Stimulated activated CD4-positive, alpha-beta T cell treated with anti-CD3 and anti-CD28 coated beads, Interleukin-12 subunit alpha, Interleukin-12 subunit beta, amount 100 ng/mL, for 4 hours (primary cell): Measurements from ENCODE around the gene GGN.
"Not testable (repeated sequence)": the region's sequence is repeated elsewhere in the genome, so short reads cannot be mapped to it uniquely, and the experiment has no call there.

Source experiments
- DNase-seq: peaks from one replicate; pipeline ENCODE4 v3.0.0-alpha.2; 2020

GGN gene

DNA sequence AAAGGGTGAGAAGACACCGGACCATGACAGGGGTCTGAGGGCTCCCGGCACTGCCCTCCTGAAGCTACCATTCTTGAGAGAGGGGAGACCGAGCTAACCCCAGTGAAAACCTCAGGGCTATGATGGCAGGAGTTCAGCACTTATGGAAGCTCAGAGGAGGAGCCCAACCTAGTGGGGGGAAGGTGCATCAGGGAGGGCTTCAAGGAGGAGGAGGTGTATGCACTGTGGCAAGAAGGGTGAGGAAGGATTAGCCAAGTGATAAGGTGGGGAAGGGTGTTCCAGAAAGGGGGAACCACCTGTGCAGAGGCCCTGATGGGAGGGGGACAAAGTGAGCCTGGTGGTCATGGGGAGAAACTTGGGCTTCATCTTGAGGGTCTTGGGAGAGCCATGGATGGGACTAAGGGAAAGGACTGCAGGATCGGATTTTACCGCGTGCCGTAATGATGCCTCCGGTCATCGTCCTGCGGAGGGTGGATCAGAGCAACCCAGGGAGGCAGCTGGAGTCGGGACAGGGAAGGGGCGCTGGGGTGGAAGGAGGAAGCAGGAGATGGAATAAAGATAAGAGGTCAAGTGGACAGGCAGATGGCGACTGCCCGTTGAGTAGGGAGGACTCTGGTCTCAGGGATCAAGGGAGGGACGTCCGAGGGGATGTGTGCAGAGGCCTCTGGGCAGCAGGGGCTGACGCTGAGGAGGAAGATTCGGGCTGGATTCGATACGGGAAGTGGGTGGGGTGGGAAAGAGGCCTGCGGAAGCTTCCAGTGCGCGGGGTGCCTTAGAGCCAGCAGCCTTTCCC lies 26.8 kb downstream of the GGN start:
- DNase-seq: no peak

- DNase-seq: no peak
Measured at GRCh38 chr19:38360351-38360750, 27.5 kb downstream of the GGN start.

DNA sequence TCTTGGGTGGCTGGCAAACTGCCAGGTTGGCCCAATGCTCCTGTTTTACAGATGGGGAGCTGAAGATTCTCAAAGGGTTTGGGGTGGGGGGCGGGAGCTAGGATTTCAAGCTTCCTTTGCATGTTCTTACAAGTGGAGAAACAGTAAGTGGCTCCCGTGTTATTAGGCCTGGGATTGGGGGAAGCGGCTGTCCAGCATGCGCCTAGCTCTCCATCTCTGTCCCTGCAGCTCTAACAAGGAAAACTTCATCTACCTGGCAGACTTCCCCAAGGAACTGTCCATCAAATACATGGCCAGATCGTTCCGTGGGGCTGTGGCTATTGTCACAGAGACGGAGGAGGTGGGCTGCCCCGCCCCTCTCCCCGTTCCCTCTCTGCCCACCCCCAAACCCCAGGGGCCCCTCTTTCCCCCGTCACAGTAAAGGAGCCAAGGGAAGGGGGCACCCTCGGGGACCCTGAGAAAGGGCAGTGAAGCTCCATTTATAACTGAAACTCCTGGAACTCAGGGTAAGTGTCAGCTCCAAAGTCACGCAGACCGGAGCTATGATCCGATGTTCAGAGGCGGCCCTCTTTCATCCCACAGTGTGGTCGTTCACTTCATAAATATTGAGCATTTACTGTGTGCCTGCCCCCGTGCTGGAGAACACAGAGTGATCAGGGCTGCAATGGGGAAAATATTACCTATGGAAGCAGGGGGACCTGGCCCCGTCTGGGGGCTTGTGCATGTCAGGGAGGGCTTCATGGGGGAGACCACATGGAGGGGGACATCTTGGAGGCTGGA lies 28.4 kb downstream of the GGN start:
- DNase-seq: no peak

DNA sequence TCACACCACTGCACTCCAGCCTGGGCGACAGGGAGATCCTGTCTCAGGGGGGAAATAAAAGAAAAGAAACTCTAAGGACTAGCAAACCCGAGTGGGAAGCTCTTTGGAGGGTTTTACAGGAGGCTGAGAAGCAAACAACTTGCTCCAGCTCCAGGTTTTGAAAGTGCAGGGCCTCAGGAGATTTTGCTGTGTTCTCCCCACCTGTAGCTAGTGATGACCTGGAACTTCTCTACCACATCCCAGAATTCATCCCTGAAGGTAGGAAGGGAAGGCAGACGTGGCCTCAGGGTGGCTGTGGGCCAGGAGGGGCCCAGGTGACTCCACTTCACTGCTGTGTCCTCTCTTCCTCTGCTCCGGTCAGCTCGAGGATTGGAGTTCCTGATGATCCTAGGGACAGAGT lies 29.8 kb downstream of the GGN start:
- DNase-seq: no peak

GRCh38 chr19:38355728-38356725 lies 31.8 kb downstream of the GGN start:
- no peak for DNase-seq

DNA sequence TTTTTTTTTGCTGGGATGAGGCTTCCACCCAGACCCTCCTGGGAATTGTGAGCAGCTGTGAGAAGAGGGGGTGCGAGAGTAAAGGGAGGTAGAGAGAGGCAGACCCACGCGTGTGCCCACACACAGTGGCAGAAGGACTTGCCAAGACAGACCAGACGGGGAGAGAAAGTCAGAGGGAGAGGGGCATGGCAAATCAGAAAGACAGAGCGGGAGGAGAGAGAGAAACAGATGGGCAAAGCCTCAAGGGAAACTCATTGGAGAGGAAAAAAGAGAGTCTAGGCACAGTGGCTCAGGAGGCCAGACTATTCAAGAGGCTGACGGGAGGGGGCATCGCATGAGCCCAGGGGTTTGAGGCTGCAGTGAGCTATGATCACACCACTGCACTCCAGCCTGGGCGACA lies 35.2 kb downstream of the GGN start:
- no peak for DNase-seq

- no peak for DNase-seq
Measured at GRCh38 chr19:38351865-38352395, 35.9 kb downstream of the GGN start.

DNA sequence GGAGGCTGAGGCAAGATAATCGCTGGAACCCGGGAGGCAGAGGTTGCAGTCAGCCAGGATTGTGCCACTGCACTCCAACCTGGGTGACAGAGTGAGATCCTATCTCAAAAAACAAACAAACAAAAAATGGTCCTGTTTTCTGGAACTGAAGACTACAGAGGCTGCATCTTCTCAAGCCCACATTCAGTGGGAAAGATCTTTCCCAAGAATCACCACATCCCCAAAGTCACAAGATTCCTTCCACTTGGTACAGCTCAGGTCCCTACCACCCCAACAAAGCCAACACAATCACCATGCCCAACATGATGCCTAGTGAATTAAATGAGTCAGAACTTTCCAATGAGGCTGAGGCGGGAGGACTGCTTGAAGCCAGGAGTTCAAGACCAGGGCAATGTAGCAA lies 37.0 kb downstream of the GGN start:
- DNase-seq: no peak

DNA sequence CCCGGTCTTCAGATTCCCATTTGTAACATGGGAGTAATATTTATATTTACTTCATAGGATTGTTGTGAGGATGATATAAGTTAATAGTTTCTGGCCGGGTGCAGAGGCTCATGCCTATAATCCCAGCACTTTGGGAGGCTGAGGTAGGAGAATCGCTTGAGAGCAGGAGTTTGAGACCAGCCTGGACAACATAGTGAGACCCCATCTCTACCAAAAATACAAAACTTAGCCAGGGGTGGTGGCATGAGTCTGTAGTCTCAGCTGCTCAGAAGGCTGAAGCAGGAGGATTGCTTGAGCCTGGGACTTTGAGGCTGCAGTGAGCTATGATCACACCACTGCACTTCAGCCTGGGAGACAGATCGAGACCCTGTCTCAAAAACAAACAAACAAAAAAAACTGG lies 41.0 kb downstream of the GGN start:
- DNase-seq: no peak

GRCh38 chr19:38340927-38341326 lies 46.9 kb downstream of the GGN start:
- no peak for DNase-seq

DNA sequence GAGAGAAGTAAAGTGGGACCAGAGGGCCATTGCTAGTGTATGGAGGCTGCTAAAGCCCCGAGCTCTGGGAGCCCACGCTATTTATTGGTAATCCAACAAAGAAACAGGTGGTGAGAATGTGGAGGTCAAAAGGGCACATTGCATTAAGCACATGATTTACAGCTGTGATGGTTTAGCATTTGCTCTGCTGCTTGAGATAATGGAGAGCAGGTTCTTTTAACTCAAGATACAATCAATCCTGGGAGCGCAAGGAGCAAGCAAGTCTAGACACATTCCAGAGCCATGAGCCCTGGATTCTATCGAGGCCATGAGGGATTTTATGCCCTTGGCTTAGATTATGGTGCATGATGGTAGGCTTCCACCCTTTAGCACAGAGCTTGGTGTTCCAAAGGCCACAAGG lies 48.8 kb downstream of the GGN start:
- DNase-seq: not testable (repeated sequence)

DNA sequence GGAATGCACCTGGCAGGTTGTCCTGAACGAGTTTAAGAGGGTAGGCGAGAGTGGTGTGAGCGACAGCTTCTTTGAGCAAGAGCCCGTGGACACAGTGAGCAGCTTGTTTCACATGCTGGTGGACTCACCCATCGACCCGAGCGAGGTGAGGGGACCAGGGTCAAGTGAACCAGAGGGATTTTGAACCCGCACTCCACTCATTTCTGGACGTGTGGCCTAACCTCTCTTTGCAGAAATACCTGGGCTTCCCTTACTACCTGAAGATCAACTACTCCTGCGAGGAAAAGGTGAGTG lies 50.5 kb downstream of the GGN start:
- no peak for DNase-seq

- peak; percentile 94 for DNase-seq
Measured at GRCh38 chr19:38336638-38337359, 51.0 kb downstream of the GGN start.

DNA sequence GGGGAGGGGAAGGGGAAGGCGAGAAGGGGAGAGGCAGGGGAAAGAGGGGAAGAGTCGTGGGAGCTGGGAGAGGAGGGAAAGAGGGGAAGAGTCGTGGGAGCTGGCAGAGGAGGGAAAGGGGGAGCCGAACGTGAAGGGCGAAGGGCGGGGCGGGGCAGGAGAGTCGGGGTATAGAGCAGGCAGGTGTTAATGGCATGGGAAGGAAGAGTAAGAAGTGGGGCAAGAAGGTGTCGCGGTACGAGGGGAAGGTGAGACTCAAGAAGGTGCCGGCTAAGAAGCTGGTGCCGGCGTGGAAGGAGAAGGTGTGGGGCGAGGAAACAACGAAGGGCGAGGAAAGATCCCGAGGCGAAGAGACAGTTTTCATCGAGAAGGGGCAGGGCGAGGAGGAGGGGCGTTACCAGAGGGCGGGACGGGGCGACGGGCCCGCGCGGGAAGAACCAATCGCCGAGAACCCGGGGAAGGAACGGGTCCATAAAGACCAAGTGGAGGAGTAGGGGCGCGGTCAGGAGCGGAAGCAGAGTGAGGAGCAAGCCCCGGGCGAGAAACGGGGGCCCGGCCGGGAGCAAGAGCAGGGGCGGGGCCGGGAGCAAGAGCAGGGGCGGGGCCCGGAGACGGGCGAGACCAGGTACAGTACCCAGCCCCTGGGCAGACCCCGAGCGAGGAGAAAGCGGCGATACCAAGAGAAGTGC lies 51.7 kb downstream of the GGN start:
- peak; percentile 93 for DNase-seq
